ENCODE results near the gene FRRS1.

GRCh38 chr1:99675994-99676393, 90.4 kb downstream of the FRRS1 start:
- TF ChIP-seq POLR2A (IDR thresholded peaks at IDR 0.05; ENCODE audit: low read depth, low read length) (no peak), TAF1 (IDR thresholded peaks at IDR 0.05; ENCODE audit: borderline replicate concordance, low read depth, low read length) (no peak)
